Measurements from ENCODE around the gene HCCS. TPM values are rescaled to one million over a fixed set of nuclear protein-coding genes. Genes with fewer than 3 reads are reported as not detected.

HCCS gene
- total RNA-seq, 1 donor from 2014 or later: 17.0 TPM

DNA sequence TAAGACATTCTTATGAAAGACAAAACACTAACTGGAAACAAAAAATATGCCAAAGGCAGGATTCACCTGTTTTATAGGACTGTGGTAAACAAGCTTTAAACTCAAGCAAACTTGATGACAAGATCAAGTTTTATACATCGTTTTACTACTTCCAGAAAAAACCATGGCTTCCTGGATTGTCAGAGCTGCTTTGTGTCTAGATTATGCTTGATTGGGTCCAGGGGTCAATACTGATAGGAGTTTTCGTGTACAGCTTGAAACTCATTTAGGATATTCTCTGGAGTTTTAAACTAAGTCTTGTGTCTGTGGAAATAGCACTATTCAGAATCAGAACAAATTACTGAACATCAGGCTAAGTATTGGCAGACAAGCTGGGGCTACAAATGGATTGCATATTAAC is 13.0 kb downstream of the HCCS start:
- no peak for ATAC-seq

DNA sequence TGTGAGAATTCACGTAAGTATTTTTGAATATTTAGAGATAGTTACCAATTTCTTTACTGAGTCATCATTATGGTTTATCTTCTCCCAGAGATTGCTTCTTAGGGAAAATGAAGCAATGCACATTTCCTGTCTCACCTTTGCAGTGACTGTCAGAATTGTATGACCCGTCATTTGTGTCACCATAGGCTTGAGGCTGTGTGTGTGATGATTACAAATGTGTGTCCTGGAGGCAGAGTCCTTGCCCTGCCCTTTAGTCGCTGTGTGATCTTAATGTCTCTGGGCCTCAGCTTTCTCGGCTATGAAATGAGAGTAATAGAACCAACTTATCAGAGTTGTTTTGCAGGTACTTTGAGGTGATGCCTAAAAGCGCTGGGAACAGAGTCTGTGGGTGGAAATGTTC is 13.9 kb downstream of the HCCS start:
- ATAC-seq: no peak

DNA sequence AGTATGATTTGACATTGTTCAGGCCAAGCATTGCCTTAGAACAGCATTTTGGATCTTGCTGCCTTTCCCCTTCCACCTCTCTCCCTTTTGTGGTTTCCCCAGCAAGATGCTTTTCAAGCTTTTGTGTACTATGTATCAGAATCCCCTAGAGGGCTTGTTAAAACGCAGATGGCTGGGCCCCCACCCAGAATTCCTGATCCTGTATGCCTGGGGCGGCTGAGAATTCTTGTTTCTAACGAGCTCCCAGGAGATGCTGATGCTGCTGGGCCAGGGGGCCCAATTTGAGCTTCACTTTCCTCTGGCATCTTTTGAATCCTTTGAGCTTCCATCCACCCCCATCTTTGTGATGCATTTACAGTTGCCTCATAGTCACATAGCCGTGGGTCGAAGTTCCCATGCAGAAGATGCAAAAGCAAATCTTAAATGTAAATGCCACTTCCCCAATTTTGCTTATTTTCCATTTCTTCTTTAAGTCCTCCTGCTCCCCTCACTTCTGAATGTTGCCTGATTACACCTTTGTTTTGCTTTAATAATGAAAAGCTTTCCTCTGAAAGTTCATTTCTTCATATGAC is 18.5 kb downstream of the HCCS start:
- ATAC-seq: no peak

DNA sequence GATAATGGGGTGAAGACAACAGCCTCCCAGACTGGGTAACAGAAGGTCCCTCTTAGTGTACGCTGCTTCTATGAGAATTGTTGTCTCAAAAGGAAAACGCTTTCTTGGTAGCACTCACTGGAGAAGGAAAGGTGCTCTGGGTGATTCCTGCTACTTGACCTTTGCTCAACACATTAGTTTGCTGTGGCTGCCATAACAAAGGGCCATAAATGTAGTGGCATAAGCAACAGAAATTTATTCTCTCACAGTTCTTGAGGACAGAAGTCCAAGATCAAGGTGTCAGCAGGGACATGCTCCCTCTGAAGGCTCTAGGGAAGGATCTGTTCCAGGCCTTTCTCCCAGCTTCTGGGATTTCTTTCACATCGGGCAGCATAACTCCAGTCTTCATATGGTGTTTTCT is 19.0 kb downstream of the HCCS start:
- ATAC-seq: no peak

DNA sequence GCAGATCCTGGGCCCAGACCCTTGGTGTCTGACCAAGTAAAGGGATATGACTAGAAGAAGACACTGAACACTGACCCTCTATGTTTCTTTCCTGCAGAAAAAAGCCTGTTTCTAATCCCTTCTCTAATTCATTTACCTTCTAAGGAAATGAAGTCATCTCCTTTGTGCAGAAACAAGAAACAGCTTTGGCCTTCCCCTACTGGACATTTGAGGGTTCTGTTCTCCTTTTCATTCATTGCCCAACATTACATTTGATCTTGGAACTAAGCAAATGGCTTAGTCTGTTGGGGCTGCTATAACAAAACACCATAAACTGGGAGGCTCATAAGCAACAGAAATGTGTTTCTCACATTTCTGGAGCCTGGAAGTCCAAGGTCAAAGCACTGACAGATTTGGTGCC is 20.0 kb downstream of the HCCS start:
- no peak for ATAC-seq

DNA sequence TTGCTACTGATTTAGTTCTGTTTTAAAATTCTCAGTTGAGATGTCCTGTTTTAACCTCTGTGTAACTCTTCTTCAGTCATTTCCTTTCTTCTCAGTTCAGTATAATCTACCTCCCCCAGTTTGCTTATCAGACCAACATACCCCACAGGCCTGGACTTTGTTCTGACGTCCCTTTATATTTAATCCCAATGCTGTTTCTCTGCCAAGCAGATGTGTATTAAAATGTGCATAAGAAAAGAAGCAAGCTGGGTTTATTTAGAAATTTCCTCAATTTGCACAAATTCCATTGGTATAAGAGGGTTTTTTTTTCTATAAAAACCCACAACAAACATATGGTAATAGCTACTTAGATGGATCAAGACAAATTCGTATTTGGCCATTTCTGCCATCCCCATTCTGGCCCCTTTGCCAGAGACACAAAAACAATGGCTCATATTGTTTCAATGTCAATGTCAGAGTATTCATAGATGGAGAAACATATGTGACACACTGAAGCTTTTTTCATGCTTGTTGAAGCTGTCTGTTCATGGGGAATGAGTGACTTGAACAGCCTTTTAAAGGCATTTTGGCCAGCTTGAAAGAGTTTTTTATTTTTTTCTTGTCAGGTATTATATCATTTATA is 24.5 kb downstream of the HCCS start:
- no peak for ATAC-seq

DNA sequence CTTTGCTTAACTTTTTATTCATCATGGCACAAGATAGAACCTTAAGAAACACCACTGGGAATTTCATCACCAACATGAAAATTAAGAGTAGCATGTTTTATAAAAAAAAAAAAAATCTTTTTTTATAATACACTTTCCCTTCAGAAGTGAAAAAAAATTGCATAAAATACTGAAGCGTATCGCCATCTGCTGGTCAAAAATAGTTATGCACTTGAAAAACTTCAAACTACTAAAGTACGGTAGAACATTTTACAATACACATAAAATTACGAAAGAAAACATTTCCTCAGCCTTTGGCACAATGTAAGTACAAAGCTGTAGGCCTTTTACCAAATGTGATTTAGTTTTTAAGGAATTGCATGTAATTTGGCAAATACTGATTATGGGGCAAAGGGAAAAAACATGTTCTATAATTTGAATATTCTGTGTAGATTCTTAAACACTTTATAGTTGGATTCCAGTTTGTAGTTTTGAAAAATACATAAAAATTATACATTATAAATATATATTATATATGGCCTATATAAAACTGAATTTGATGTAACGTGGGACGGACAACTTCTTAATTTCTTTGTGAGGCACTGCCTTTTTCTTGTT is 26.5 kb downstream of the HCCS start:
- no peak for ATAC-seq

DNA sequence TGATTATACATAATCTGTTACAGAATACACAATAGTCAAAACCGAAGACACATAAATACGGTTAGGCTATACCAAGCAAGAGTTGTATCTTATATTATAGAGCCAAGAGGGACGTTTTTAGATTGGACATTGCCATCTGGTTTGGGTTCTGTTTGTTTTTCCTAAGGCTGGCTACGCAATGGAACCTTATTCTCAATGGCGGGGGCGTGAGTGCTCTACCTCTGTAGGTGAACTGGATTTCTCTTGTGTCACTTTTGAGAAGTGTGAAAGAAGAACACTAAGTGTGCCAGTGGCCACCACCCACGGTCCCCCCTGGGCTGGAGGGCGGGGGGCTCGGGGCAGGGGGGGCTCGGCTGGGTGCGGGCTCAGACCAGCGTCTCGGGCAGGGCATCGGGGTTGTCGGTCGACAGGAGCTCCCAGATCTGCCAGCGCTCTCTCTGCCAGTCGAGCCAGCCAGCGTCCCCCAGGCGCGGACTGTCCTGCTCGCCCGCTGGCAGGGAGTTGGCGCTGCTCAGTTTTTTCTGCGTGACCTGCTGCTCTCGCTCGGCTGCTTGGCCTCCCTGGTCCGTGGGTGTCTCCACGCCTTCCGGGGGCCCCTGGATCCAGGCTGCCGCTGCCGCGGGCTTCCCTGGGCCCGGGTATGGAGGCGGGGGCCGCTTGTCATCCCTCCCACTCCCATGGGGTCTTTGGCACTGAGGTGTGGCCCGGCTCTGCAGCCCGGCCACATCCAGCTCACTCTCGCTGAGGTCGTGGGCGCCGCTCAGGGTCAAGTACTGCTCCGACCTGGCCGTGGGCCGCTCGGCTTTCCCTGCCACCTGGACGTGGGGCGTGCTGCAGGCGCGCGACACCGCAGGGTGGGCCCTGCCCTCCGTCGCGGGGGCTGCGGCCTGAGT is 27.6 kb downstream of the HCCS start:
- no peak for ATAC-seq

DNA sequence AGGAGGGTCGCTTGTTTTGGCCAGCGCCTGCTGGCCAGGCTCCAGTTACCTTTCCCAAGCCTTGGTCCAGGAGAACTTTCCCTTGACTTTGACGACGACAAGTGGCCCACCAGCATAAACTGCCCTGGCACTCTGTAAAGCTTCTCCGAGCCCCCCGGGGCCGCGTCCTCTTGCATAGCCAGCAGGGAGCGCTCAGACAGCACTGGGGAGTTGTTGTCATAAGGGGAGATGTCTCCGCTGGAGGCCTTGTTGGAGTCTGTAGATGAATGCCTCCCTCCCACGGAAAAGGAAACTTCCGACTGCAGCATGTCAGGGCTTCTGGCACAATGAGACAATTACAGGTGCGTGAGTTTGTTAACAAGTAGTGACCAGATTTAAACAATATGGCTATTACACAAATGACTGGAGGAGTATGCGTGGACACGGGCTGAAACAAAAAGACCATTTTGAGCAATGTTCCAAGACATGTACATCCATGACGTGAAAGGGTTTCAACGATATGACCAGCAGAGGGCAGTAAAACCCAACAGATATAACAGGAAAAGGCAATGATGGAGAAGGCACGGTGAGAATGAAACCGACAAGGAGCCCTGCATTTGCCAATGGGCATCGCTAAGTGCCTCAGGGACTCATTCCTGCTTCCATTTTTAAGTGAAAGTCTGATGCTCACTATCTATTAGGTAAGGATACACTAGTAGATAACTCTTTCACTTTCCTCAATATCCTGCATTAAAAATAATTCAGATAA is 33.0 kb downstream of the HCCS start:
- peak; percentile 83 for ATAC-seq

DNA sequence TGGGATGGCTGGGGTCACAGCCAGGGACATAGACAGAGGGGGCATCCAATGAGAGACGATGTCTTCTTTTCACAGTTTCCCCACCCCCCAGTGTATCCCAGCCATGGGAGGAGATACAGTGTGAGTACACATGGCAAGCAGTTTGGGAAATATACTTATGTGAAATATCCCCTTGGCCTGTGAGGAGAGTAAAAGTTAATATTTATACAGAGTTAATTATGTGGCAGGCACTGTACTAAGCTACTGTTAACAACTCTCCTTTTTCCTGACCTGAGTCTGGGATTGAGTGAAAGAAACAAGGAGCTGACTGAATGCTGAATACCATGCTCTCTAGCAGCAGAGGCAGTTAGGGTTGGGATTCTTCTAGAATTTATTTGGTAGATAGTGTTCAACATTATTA is 35.3 kb downstream of the HCCS start:
- ATAC-seq: no peak

DNA sequence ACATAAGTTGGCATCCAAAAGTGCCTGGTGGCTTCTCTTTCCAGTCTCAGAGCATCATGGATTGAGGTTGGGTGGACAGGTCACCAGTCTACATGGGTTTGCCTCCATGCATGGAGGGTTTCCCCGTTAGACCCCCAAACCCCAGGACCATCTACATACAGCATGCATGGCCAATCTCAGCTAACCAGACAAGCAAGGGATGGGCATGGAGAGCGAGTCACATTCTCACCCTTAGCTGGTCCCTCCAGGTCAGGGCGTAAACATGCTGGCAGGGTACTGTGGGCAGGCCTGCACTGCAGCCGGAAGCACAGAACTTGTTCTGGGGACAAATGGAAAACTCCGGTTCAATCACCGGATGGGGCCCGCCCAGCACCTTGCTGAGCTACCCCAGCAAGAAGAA is 37.3 kb downstream of the HCCS start:
- peak; percentile 31 for ATAC-seq

DNA sequence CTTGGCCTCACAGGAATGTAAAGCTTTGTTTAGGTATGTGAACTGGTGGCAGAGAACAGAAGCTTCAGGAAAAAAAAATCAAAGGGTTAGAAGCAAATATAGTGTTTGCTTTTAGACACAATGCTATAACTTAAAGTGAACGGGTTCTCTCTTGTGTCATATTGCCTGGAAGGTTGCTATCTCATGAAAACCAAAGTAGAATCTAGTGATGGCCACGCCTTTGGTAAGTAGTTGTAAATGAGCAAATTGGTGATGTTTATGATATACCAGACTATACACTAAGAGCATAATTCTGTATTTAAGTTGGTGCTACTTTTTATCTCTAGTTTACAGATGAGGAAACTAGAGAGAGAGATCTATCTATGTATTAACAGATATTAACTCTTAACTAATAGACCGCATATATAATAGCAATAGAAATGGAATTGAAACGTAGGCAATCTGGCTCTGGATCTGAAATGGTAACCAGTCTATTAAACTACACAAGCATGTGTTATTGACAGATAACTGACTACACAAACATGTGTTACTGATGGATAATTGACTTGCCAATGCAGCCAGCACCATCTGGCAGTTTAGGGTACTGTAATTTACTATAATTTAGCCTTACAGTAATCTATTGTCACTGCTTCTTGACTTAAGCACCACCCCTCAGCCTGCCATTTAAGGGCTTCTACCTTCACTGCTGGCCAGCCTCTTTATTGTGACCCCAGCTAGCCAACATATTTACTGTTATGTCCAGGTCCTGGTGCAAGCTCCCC is 40.8 kb downstream of the HCCS start:
- ATAC-seq: no peak

DNA sequence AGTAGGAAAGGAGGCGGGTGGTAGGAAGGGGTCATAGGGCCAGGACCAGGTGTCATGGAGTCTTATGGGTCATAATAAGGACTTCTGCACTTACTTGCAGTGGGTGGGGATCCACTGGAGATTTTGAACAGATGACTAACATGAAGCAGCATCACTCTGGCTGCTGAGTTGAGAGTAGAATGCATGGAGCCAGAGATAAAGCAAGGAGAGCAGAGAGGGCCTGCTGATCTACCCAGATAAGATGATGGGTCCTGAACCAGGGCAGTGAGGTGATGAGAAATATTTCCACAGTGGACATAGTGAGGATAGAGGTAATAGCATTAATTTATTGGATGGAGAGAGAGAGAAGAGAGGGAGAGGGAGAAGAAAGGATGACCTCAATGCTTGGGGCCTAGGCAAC is 48.0 kb downstream of the HCCS start:
- ATAC-seq: no peak

DNA sequence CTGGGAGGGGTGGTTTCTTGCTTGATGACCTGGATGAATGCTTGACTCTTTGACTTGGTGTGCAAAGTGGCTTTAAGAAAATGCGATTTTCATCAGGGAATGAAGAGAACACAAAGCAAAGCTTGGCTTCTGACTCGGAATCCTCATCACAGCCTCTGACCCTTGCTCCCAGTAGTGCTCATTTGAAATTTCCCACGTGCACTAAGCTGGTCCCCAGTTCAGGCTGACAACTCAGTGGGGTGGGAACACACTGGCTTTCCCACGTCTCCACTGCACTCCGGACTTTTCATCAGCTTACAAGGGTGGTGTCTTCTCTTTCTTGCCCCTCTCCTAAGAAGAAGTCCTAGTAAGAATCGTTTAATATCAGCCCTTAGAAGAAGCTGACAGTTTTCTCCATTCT is 53.3 kb downstream of the HCCS start:
- ATAC-seq: no peak

DNA sequence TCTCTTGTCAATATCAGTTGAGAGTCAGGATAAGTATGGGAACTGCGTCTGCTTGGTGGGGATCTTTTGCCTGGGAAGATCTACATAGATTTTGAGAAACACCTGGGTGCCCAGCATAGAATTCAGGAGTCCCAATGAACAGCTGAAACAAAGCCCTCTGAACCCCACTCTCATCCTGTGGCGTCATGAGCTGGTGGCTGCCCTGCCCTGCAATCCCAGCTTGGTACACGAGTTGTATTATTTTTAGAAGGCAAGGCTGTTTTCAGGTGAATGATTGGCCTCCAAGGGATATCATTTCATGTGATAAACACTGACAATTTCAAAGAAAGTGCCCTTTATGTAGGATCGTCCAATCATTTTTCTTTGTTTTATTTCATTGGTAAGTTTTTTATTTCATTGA is 60.8 kb downstream of the HCCS start:
- no peak for ATAC-seq

DNA sequence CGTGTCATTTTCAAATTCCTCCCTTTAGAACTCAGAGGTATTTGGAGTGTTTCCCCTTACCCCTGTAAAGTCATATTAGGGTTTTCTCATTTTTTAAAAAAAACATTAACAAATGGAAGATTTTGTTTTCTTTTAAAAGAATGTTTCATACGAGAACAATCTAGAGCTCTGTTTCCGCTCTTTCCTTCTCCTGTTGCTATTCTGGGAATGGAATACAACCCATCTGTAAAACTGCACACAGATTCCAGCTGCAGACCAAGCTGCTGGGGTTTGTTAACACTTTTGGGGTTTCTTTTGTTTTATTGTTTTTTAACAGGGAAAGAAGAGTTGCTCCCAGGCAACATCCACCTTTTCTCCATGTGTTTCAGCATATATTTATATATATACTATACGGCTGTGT is 61.3 kb downstream of the HCCS start:
- no peak for ATAC-seq

Other genes starting within 250 kb of the HCCS start
- gene AMELX, start 182.1 kb downstream of the HCCS start, total RNA-seq: not detected